HEK293 (cell line): ENCODE measurements around the gene DLG2.

ENCODE experiments used
- CTCF ChIA-PET: fragments of 350-600 bp; formaldehyde crosslinking; extraction: SDS; loops from one replicate; lab custom pipeline; 2021; ENCODE audit warnings: antibody characterized with exemption; lab: Yijun Ruan, JAX
- POLR2A ChIA-PET: fragments of 300-600 bp; formaldehyde crosslinking; extraction: SDS; loops from one replicate; lab custom pipeline; 2020; ENCODE audit warnings: antibody characterized with exemption, inconsistent platforms; lab: Yijun Ruan, JAX
- H3K27ac ChIP-seq: fragments of 200-500 bp; sonication (Bioruptor generic); 2 replicates; pipeline ENCODE4 v1.5.1; 2014; ENCODE audit warnings: low read depth, low read length, control low read depth, inconsistent platforms; ENCODE audit errors: extremely low read depth
- H3K36me3 ChIP-seq, 2 experiments: fragments of 200-500 bp in 1 of 2; sonication (Bioruptor generic) in 1 of 2; 1 replicate in 1 of 2; 2 replicates in 1 of 2; pipeline ENCODE4 v1.5.1; 2014 to 2017; ENCODE audit warnings: inconsistent platforms in 2 of 2, low read length in 2 of 2; ENCODE audit not compliant: control insufficient read depth in 2 of 2, insufficient read depth in 1 of 2
- H3K4me1 ChIP-seq: fragments of 200-500 bp; sonication (Bioruptor generic); 2 replicates; pipeline ENCODE4 v1.5.1; 2014; ENCODE audit warnings: mild to moderate bottlenecking, low read length, inconsistent platforms; ENCODE audit not compliant: control insufficient read depth, insufficient read depth
- H3K4me3 ChIP-seq: 2 replicates; pipeline ENCODE4 v1.5.1; 2011; ENCODE audit warnings: low read depth, mild to moderate bottlenecking, control low read depth, low read length, moderate library complexity
- H3K9me3 ChIP-seq: fragments of 200-500 bp; sonication (Bioruptor generic); 2 replicates; pipeline ENCODE4 v1.5.1; 2014; ENCODE audit warnings: low read depth, low read length, inconsistent platforms; ENCODE audit not compliant: control insufficient read depth, insufficient read depth
- EGR2 ChIP-seq: fragments of 450-650 bp; formaldehyde crosslinking; IDR thresholded peaks from 2 replicates; pipeline ENCODE4 v1.5.1; 2016; ENCODE audit warnings: low read depth, missing biosample characterization, missing genetic modification characterization
- KLF1 ChIP-seq: fragments of 450-650 bp; formaldehyde crosslinking; IDR thresholded peaks from 2 replicates; pipeline ENCODE4 v1.5.1; 2016; ENCODE audit warnings: missing biosample characterization, missing genetic modification characterization
- KLF16 ChIP-seq: fragments of 450-650 bp; formaldehyde crosslinking; IDR thresholded peaks from 2 replicates; pipeline ENCODE4 v1.5.1; 2017; ENCODE audit warnings: missing biosample characterization, missing genetic modification characterization
- KLF9 ChIP-seq: fragments of 450-650 bp; formaldehyde crosslinking; IDR thresholded peaks from 2 replicates; pipeline ENCODE4 v1.5.1; 2016; ENCODE audit warnings: missing biosample characterization, missing genetic modification characterization, low read depth
- MEIS1 ChIP-seq: sonication (generic); formaldehyde crosslinking; IDR thresholded peaks from 2 replicates; pipeline ENCODE4 v1.8.1; 2022; ENCODE audit warnings: missing genetic modification reagents, mild to moderate bottlenecking, borderline replicate concordance
- SCRT1 ChIP-seq: fragments of 450-650 bp; formaldehyde crosslinking; IDR thresholded peaks from 2 replicates; pipeline ENCODE4 v1.5.1; 2016; ENCODE audit warnings: missing biosample characterization, missing genetic modification characterization, borderline replicate concordance
- SP2 ChIP-seq: fragments of 450-650 bp; formaldehyde crosslinking; IDR thresholded peaks from 2 replicates; pipeline ENCODE4 v1.5.1; 2016; ENCODE audit warnings: missing biosample characterization, missing genetic modification characterization
- ZFP41 ChIP-seq: fragments of 450-650 bp; formaldehyde crosslinking; IDR thresholded peaks from 2 replicates; pipeline ENCODE4 v1.5.1; 2016; ENCODE audit warnings: missing biosample characterization, missing genetic modification characterization, borderline replicate concordance
- ZNF121 ChIP-seq: fragments of 450-650 bp; formaldehyde crosslinking; IDR thresholded peaks from 2 replicates; pipeline ENCODE4 v1.5.1; 2016; ENCODE audit warnings: missing biosample characterization, missing genetic modification characterization
- ZNF133 ChIP-seq: fragments of 450-650 bp; formaldehyde crosslinking; IDR thresholded peaks from 2 replicates; pipeline ENCODE4 v1.5.1; 2016; ENCODE audit warnings: missing biosample characterization, missing genetic modification characterization
- ZNF2 ChIP-seq: fragments of 450-650 bp; formaldehyde crosslinking; IDR thresholded peaks from 2 replicates; pipeline ENCODE4 v1.5.1; 2016; ENCODE audit warnings: missing biosample characterization, missing genetic modification characterization
- ZNF266 ChIP-seq: fragments of 450-650 bp; formaldehyde crosslinking; IDR thresholded peaks from 2 replicates; pipeline ENCODE4 v1.5.1; 2016; ENCODE audit warnings: missing biosample characterization, missing genetic modification characterization, low read depth
- ZNF335 ChIP-seq: fragments of 450-650 bp; formaldehyde crosslinking; conservative IDR thresholded peaks from 2 replicates; pipeline ENCODE4 v1.5.1; 2016; ENCODE audit warnings: missing biosample characterization, missing genetic modification characterization
- ZNF510 ChIP-seq: fragments of 450-650 bp; formaldehyde crosslinking; IDR thresholded peaks from 2 replicates; pipeline ENCODE4 v1.5.1; 2018; ENCODE audit warnings: mild to moderate bottlenecking, missing genetic modification characterization, missing biosample characterization; ENCODE audit not compliant: insufficient replicate concordance
- ZNF548 ChIP-seq: fragments of 450-650 bp; formaldehyde crosslinking; IDR thresholded peaks from 2 replicates; pipeline ENCODE4 v1.5.1; 2016; ENCODE audit warnings: missing biosample characterization, missing genetic modification characterization
- ZNF561 ChIP-seq: fragments of 450-650 bp; IDR thresholded peaks from 2 replicates; pipeline ENCODE4 v1.5.1; 2018; ENCODE audit warnings: missing biosample characterization, missing genetic modification characterization, borderline replicate concordance
- ZNF623 ChIP-seq: fragments of 450-650 bp; formaldehyde crosslinking; IDR thresholded peaks from 2 replicates; pipeline ENCODE4 v1.5.1; 2016; ENCODE audit warnings: missing biosample characterization, missing genetic modification characterization
- ZNF785 ChIP-seq: fragments of 450-650 bp; formaldehyde crosslinking; IDR thresholded peaks from 2 replicates; pipeline ENCODE4 v1.5.1; 2016; ENCODE audit warnings: missing biosample characterization, missing genetic modification characterization
- ZSCAN30 ChIP-seq: fragments of 450-650 bp; IDR thresholded peaks from 2 replicates; pipeline ENCODE4 v1.5.1; 2018; ENCODE audit warnings: missing biosample characterization, mild to moderate bottlenecking, missing genetic modification characterization, moderate library complexity
- TF ChIP-seq, protein P1 (sequence below): fragments of 450-650 bp; formaldehyde crosslinking; IDR thresholded peaks from 2 replicates; pipeline ENCODE4 v1.5.1; 2016; ENCODE audit warnings: missing biosample characterization, missing genetic modification characterization
- TF ChIP-seq, protein P2 (sequence below): fragments of 450-650 bp; formaldehyde crosslinking; IDR thresholded peaks from 2 replicates; pipeline ENCODE4 v1.5.0; 2017; ENCODE audit warnings: missing biosample characterization, missing genetic modification characterization, borderline replicate concordance
- TF ChIP-seq, protein P3 (sequence below): fragments of 450-650 bp; formaldehyde crosslinking; IDR thresholded peaks from 2 replicates; pipeline ENCODE4; 2016; ENCODE audit warnings: missing biosample characterization, missing genetic modification characterization
- TF ChIP-seq, protein P4 (sequence below): fragments of 450-650 bp; formaldehyde crosslinking; IDR thresholded peaks from 2 replicates; pipeline ENCODE4 v1.5.1; 2016; ENCODE audit warnings: missing biosample characterization, missing genetic modification characterization
- TF ChIP-seq, protein P5 (sequence below): fragments of 450-650 bp; formaldehyde crosslinking; IDR thresholded peaks from 2 replicates; pipeline ENCODE4 v1.5.1; 2016; ENCODE audit warnings: missing biosample characterization, missing genetic modification characterization
- TF ChIP-seq, protein P6 (sequence below): fragments of 450-650 bp; formaldehyde crosslinking; IDR thresholded peaks from 2 replicates; pipeline ENCODE4 v1.5.1; 2016; ENCODE audit warnings: missing biosample characterization, missing genetic modification characterization

DLG2 gene

DNA sequence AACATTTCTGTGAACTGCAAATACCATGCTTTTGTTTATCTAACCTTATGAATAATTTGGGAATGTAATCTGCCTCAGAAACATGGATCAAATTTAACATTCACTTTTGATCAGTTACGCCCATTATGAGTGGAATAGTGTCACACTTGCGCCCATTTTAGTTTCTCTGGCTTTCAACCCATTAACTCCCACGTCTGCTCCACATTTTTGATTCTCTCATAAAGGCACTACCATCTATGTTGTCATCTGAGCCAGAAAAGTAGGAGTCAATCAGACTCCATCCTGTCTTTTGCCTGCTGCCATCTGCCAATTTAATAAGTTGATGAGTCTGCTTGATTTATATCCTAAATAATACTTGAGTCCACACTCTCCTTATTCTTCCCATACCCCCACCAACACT lies 1090.7 kb downstream of the DLG2 start:
- TF ChIP-seq, protein P1, sequence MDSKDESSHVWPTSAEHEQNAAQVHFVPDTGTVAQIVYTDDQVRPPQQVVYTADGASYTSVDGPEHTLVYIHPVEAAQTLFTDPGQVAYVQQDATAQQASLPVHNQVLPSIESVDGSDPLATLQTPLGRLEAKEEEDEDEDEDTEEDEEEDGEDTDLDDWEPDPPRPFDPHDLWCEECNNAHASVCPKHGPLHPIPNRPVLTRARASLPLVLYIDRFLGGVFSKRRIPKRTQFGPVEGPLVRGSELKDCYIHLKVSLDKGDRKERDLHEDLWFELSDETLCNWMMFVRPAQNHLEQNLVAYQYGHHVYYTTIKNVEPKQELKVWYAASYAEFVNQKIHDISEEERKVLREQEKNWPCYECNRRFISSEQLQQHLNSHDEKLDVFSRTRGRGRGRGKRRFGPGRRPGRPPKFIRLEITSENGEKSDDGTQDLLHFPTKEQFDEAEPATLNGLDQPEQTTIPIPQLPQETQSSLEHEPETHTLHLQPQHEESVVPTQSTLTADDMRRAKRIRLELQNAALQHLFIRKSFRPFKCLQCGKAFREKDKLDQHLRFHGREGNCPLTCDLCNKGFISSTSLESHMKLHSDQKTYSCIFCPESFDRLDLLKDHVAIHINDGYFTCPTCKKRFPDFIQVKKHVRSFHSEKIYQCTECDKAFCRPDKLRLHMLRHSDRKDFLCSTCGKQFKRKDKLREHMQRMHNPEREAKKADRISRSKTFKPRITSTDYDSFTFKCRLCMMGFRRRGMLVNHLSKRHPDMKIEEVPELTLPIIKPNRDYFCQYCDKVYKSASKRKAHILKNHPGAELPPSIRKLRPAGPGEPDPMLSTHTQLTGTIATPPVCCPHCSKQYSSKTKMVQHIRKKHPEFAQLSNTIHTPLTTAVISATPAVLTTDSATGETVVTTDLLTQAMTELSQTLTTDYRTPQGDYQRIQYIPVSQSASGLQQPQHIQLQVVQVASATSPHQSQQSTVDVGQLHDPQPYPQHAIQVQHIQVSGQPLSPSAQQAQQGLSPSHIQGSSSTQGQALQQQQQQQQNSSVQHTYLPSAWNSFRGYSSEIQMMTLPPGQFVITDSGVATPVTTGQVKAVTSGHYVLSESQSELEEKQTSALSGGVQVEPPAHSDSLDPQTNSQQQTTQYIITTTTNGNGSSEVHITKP (tag by site-specific recombination), result no peak
- no peak for TF ChIP-seq SP2 (tag by site-specific recombination)
- no peak for TF ChIP-seq ZNF2 (tag by site-specific recombination)
- TF ChIP-seq ZNF133 (tag by site-specific recombination), result no peak
- no peak for TF ChIP-seq ZFP41
- no peak for TF ChIP-seq ZNF266 (tag by site-specific recombination)
- no peak for TF ChIP-seq KLF16 (tag by site-specific recombination)
- TF ChIP-seq ZSCAN30, result no peak
- no peak for TF ChIP-seq ZNF623 (tag by site-specific recombination)
- TF ChIP-seq ZNF121 (tag by site-specific recombination), result no peak
- TF ChIP-seq KLF9 (tag by site-specific recombination), result no peak
- TF ChIP-seq, protein P2, sequence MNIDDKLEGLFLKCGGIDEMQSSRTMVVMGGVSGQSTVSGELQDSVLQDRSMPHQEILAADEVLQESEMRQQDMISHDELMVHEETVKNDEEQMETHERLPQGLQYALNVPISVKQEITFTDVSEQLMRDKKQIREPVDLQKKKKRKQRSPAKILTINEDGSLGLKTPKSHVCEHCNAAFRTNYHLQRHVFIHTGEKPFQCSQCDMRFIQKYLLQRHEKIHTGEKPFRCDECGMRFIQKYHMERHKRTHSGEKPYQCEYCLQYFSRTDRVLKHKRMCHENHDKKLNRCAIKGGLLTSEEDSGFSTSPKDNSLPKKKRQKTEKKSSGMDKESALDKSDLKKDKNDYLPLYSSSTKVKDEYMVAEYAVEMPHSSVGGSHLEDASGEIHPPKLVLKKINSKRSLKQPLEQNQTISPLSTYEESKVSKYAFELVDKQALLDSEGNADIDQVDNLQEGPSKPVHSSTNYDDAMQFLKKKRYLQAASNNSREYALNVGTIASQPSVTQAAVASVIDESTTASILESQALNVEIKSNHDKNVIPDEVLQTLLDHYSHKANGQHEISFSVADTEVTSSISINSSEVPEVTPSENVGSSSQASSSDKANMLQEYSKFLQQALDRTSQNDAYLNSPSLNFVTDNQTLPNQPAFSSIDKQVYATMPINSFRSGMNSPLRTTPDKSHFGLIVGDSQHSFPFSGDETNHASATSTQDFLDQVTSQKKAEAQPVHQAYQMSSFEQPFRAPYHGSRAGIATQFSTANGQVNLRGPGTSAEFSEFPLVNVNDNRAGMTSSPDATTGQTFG (tag by site-specific recombination), result no peak
- no peak for TF ChIP-seq MEIS1 (CRISPR knock-in tag)
- TF ChIP-seq, protein P3, sequence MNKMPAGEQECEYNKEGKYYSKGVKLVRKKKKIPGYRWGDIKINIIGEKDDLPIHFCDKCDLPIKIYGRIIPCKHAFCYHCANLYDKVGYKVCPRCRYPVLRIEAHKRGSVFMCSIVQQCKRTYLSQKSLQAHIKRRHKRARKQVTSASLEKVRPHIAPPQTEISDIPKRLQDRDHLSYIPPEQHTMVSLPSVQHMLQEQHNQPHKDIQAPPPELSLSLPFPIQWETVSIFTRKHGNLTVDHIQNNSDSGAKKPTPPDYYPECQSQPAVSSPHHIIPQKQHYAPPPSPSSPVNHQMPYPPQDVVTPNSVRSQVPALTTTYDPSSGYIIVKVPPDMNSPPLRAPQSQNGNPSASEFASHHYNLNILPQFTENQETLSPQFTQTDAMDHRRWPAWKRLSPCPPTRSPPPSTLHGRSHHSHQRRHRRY (tag by site-specific recombination), result no peak
- no peak for TF ChIP-seq ZNF510 (tag by site-specific recombination)
- H3K27ac ChIP-seq, result no peak overlapping the region
- H3K4me3 ChIP-seq, result no peak overlapping the region
- H3K9me3 ChIP-seq, result no peaks in the 10 kb centered on the region
- no peaks in the 10 kb centered on the region for H3K4me1 ChIP-seq
- CTCF ChIA-PET, result interaction anchor here (0.6 kb wide), 1 partner anchor 155 kb away, joined by 4 read pairs; no protein-coding TSS in a partner anchor
- H3K36me3 ChIP-seq, result no peaks in the 10 kb centered on the region
- POLR2A ChIA-PET, result no interaction called here

DNA sequence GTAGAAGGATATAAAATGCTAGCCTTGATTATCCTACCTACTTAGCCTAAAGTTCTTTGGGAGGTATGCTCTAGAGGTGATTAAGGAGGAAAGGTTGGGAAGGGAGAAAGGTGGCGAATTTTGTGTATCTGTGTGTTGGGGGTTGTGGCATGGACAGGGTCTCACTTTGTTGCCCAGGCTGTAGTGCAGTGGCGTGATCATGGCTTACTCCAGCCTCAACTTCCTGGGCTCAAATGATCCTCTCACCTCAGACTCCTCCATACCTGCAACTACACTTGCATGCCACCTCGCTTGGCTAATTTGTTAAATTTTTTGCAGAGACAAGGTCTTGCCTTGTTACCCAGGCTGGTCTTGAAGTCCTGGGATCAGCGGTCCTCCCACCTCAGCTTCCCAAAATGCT lies 1094.8 kb downstream of the DLG2 start:
- H3K4me1 ChIP-seq, result no peaks in the 10 kb centered on the region
- no peaks in the 10 kb centered on the region for H3K9me3 ChIP-seq
- no peak overlapping the region for H3K27ac ChIP-seq
- POLR2A ChIA-PET, result no interaction called here
- CTCF ChIA-PET, result no interaction called here
- H3K36me3 ChIP-seq, result no peaks in the 10 kb centered on the region
- no peak overlapping the region for H3K4me3 ChIP-seq
- TF ChIP-seq, protein P4, sequence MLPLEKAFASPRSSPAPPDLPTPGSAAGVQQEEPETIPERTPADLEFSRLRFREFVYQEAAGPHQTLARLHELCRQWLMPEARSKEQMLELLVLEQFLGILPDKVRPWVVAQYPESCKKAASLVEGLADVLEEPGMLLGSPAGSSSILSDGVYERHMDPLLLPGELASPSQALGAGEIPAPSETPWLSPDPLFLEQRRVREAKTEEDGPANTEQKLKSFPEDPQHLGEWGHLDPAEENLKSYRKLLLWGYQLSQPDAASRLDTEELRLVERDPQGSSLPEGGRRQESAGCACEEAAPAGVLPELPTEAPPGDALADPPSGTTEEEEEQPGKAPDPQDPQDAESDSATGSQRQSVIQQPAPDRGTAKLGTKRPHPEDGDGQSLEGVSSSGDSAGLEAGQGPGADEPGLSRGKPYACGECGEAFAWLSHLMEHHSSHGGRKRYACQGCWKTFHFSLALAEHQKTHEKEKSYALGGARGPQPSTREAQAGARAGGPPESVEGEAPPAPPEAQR (tag by site-specific recombination), result no peak
- no peak for TF ChIP-seq ZNF335 (tag by site-specific recombination)
- TF ChIP-seq, protein P5, sequence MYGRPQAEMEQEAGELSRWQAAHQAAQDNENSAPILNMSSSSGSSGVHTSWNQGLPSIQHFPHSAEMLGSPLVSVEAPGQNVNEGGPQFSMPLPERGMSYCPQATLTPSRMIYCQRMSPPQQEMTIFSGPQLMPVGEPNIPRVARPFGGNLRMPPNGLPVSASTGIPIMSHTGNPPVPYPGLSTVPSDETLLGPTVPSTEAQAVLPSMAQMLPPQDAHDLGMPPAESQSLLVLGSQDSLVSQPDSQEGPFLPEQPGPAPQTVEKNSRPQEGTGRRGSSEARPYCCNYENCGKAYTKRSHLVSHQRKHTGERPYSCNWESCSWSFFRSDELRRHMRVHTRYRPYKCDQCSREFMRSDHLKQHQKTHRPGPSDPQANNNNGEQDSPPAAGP (tag by site-specific recombination), result no peak
- no peak for TF ChIP-seq ZNF548 (tag by site-specific recombination)
- TF ChIP-seq SCRT1, result no peak
- TF ChIP-seq ZNF785 (tag by site-specific recombination), result no peak
- TF ChIP-seq, protein P6, sequence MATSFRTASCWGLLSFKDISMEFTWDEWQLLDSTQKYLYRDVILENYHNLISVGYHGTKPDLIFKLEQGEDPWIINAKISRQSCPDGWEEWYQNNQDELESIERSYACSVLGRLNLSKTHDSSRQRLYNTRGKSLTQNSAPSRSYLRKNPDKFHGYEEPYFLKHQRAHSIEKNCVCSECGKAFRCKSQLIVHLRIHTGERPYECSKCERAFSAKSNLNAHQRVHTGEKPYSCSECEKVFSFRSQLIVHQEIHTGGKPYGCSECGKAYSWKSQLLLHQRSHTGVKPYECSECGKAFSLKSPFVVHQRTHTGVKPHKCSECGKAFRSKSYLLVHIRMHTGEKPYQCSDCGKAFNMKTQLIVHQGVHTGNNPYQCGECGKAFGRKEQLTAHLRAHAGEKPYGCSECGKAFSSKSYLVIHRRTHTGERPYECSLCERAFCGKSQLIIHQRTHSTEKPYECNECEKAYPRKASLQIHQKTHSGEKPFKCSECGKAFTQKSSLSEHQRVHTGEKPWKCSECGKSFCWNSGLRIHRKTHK (tag by site-specific recombination), result no peak
- TF ChIP-seq ZNF561 (tag by site-specific recombination), result no peak
- no peak for TF ChIP-seq EGR2 (tag by site-specific recombination)
- TF ChIP-seq KLF1 (tag by site-specific recombination), result no peak
